Trophoblast cell (in vitro differentiated cells and primary cell): ENCODE measurements around the gene FBN1.
A peak's percentile ranks its signal among the peaks of the same experiment; 100 is the strongest.

Experiments
- DNase-seq, 2 donors: peaks; one replicate each; pipeline ENCODE4 v3.0.0-alpha.2; 2016
- H2AFZ ChIP-seq: 2 replicates; pipeline ENCODE4 v1.6.1; 2013; ENCODE audit warnings: low read length, moderate library complexity, mild to moderate bottlenecking; ENCODE audit not compliant: insufficient read depth, poor library complexity
- H2AK5ac ChIP-seq: 2 replicates; pipeline ENCODE4 v1.6.1; 2013; ENCODE audit warnings: mild to moderate bottlenecking, low read length
- H2BK120ac ChIP-seq: 2 replicates; pipeline ENCODE4 v1.6.1; 2013; ENCODE audit warnings: low read length, mild to moderate bottlenecking, moderate library complexity; ENCODE audit not compliant: insufficient read depth, poor library complexity
- H2BK12ac ChIP-seq: 2 replicates; pipeline ENCODE4 v1.6.1; 2013; ENCODE audit warnings: mild to moderate bottlenecking, low read length, moderate library complexity
- H2BK5ac ChIP-seq: 2 replicates; pipeline ENCODE4 v1.6.1; 2013; ENCODE audit warnings: low read length, low read depth, moderate library complexity, mild to moderate bottlenecking; ENCODE audit not compliant: poor library complexity
- H3K14ac ChIP-seq: 2 replicates; pipeline ENCODE4 v1.6.1; 2013; ENCODE audit warnings: mild to moderate bottlenecking, low read length
- H3K18ac ChIP-seq: 2 replicates; pipeline ENCODE4 v1.6.1; 2013; ENCODE audit warnings: mild to moderate bottlenecking, low read length
- H3K23ac ChIP-seq: 2 replicates; pipeline ENCODE4 v1.6.1; 2013; ENCODE audit warnings: low read length
- H3K27ac ChIP-seq: 2 replicates; pipeline ENCODE4 v1.5.1; 2013; ENCODE audit warnings: low read depth, mild to moderate bottlenecking, inconsistent platforms, low read length, moderate library complexity
- H3K27me3 ChIP-seq: 2 replicates; pipeline ENCODE4 v1.6.1; 2013; ENCODE audit warnings: inconsistent platforms, mild to moderate bottlenecking, low read length, moderate library complexity; ENCODE audit not compliant: insufficient read depth
- H3K36me3 ChIP-seq, 2 experiments: 1 replicate in 1 of 2; 2 replicates in 1 of 2; pipeline ENCODE4 v1.6.1; 2013; ENCODE audit warnings: low read length in 2 of 2, mild to moderate bottlenecking in 2 of 2, moderate library complexity in 1 of 2; ENCODE audit not compliant: insufficient read depth in 2 of 2, control insufficient read depth in 1 of 2
- H3K4ac ChIP-seq: 2 replicates; pipeline ENCODE4 v1.6.1; 2013; ENCODE audit warnings: low read depth, mild to moderate bottlenecking, low read length, moderate library complexity
- H3K4me1 ChIP-seq, 2 experiments: 1 replicate in 1 of 2; 2 replicates in 1 of 2; pipeline ENCODE4 v1.6.1; 2013; ENCODE audit warnings: low read length in 2 of 2, mild to moderate bottlenecking in 2 of 2, moderate library complexity in 1 of 2; ENCODE audit not compliant: insufficient read depth in 2 of 2, control insufficient read depth in 1 of 2
- H3K4me2 ChIP-seq: 2 replicates; pipeline ENCODE4 v1.6.1; 2013; ENCODE audit warnings: inconsistent platforms, mild to moderate bottlenecking, low read length, moderate library complexity
- H3K4me3 ChIP-seq: 2 replicates; pipeline ENCODE4 v1.5.1; 2013; ENCODE audit warnings: mild to moderate bottlenecking, low read depth, low read length, inconsistent platforms
- H3K79me1 ChIP-seq: one replicate; pipeline ENCODE4 v1.6.1; 2013; ENCODE audit warnings: low read length
- H3K79me2 ChIP-seq: 2 replicates; pipeline ENCODE4 v1.6.1; 2013; ENCODE audit warnings: low read length, mild to moderate bottlenecking; ENCODE audit not compliant: control insufficient read depth, insufficient read depth, poor library complexity
- H3K9ac ChIP-seq: 2 replicates; pipeline ENCODE4 v1.6.1; 2013; ENCODE audit warnings: mild to moderate bottlenecking, low read length
- H3K9me3 ChIP-seq: 2 replicates; pipeline ENCODE4 v1.6.1; 2013; ENCODE audit warnings: low read depth, mild to moderate bottlenecking, control low read depth, inconsistent platforms, low read length; ENCODE audit not compliant: insufficient read depth
- H4K12ac ChIP-seq: 2 replicates; pipeline ENCODE4 v1.6.1; 2013; ENCODE audit warnings: low read depth, mild to moderate bottlenecking, low read length, moderate library complexity
- H4K8ac ChIP-seq: 2 replicates; pipeline ENCODE4 v1.6.1; 2013; ENCODE audit warnings: low read depth, mild to moderate bottlenecking, low read length, moderate library complexity
- H4K91ac ChIP-seq: one replicate; pipeline ENCODE4 v1.6.1; 2013; ENCODE audit warnings: low read depth, mild to moderate bottlenecking, low read length, moderate library complexity
- WGBS: extraction: QIAGEN DNeasy Blood & Tissue Kit; methylation state at CpG from one replicate; pipeline ENCODE4 v1.1.7; 2013; ENCODE audit warnings: missing lambda C conversion rate; ENCODE audit not compliant: insufficient read length, insufficient coverage; ENCODE audit errors: extremely low coverage; 5-methylcytosine and 5-hydroxymethylcytosine counted together

Gene FBN1

DNA sequence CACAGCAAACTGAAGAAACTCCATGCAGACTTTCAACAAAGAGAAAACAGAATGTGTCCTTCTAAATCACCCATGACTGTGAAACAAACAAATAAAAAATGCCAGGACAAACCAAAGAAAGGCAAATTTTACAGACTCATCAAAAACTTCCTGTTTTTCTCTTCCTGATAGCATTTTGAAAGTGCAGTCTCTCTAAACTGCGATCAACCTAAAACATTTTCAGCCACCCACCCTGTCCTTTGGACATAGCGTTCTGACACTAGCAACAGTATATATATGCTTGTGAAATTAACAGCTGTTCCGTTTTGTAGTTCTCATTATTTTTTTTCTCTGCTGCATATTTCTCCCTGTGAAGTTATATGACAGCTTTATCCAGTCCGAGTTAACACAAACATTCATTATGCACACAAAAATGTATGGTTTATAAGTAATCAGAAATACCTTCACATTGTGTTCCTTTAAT lies 151.7 kb downstream of the FBN1 start:
- Histone ChIP-seq H2AK5ac (no peak overlapping the region), H3K36me3 (no peaks in the 10 kb centered on the region), H3K14ac (no peak overlapping the region), H3K9ac (no peak overlapping the region), H4K8ac (no peak overlapping the region), H4K12ac (no peak overlapping the region), H3K4ac (no peak overlapping the region), H3K79me2 (no peaks in the 10 kb centered on the region), H2AFZ (no peak overlapping the region), H3K9me3 (no peaks in the 10 kb centered on the region), H3K27me3 (no peaks in the 10 kb centered on the region), H3K4me1 (no peaks in the 10 kb centered on the region), H2BK12ac (no peak overlapping the region), H3K27ac (peak overlapping the region; percentile 37), H3K4me3 (no peak overlapping the region), H3K4me2 (no peak overlapping the region), H4K91ac (no peak overlapping the region), H3K79me1 (no peaks in the 10 kb centered on the region), H3K23ac (no peak overlapping the region), H2BK120ac (no peak overlapping the region), H2BK5ac (no peak overlapping the region), H3K18ac (no peak overlapping the region)
- no peak for DNase-seq
- WGBS, result no CpG with 5 or more reads among the region's 4 CpGs

DNA sequence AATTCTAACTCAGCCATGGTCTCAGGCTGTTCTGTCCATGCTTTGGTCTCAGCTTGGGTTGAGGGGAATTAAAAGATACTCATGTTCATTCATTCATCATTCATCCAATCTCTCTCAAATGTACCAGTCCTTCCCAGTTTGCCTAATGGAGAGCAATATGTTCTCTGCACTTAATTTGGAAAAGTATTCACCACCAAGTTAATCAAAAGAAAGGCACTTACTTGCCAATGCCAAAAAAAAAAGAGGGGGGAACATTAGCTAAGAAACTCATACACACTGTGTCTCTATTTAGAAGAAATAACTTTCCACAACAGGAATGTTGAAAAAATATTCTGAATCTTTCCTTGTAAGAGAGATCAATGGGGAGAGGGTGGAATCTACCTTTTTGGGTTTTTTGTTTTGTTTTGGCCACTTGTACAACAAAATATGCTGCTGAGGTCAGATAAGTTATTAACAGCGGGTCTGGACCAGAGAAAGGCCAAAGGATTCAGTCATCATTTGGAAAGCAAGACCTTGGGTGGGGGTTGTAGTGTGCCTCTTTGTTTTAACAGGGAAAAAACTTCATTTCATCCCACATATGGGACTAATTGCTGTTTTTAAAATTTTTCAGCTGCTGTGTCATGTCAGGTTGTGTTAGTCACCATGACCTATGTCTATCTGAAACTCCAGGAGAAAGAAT lies 152.3 kb downstream of the FBN1 start:
- no peak overlapping the region for H3K4me2 ChIP-seq
- H4K8ac ChIP-seq, result no peak overlapping the region
- H3K4ac ChIP-seq, result no peak overlapping the region
- H2BK5ac ChIP-seq, result no peak overlapping the region
- peak overlapping the region; percentile 76 for H2BK120ac ChIP-seq
- H3K79me1 ChIP-seq, result no peaks in the 10 kb centered on the region
- H4K12ac ChIP-seq, result no peak overlapping the region
- no peaks in the 10 kb centered on the region for H3K9me3 ChIP-seq
- no peak overlapping the region for H2AFZ ChIP-seq
- H3K79me2 ChIP-seq, result no peaks in the 10 kb centered on the region
- DNase-seq, result peak; percentile 27 to 71
- H3K27ac ChIP-seq, result peak overlapping the region; percentile 58
- H2BK12ac ChIP-seq, result no peak overlapping the region
- no peaks in the 10 kb centered on the region for H3K4me1 ChIP-seq
- no peak overlapping the region for H3K18ac ChIP-seq
- H3K9ac ChIP-seq, result no peak overlapping the region
- H2AK5ac ChIP-seq, result no peak overlapping the region
- H3K36me3 ChIP-seq, result no peaks in the 10 kb centered on the region
- no peak overlapping the region for H3K23ac ChIP-seq
- H3K14ac ChIP-seq, result no peak overlapping the region
- no peak overlapping the region for H4K91ac ChIP-seq
- whole genome bisulfite sequencing, result no CpG with 5 or more reads among the region's 1 CpG
- no peak overlapping the region for H3K4me3 ChIP-seq
- H3K27me3 ChIP-seq, result no peaks in the 10 kb centered on the region

DNA sequence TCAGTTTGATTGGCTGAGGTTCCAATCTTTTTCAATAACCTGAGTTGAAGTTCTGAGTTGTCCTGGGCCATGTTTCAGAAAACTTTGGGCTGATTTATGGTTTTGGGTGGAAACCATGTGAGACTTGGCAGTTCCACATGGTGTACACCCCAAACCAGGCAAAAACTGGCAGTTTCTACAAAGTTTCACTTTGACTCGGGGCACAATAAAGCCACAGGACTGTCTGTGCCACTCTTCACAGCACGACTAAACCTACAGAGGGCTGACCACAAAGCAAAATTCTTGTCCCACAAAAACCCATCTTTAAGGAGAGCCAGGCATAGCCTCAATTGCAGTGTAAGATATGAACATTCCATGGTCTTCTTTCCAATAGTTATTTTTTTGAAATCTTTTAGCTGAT lies 159.3 kb downstream of the FBN1 start:
- no peaks in the 10 kb centered on the region for H3K79me2 ChIP-seq
- no peak for DNase-seq
- no peak overlapping the region for H3K27ac ChIP-seq
- no CpG with 5 or more reads among the region's 2 CpGs for WGBS
- H4K12ac ChIP-seq, result no peak overlapping the region
- no peak overlapping the region for H3K4me3 ChIP-seq
- no peak overlapping the region for H2BK120ac ChIP-seq
- no peak overlapping the region for H3K9ac ChIP-seq
- no peaks in the 10 kb centered on the region for H3K36me3 ChIP-seq
- no peaks in the 10 kb centered on the region for H3K4me1 ChIP-seq
- H2BK12ac ChIP-seq, result no peak overlapping the region
- no peak overlapping the region for H3K4ac ChIP-seq
- H3K14ac ChIP-seq, result no peak overlapping the region
- no peaks in the 10 kb centered on the region for H3K27me3 ChIP-seq
- H3K79me1 ChIP-seq, result no peaks in the 10 kb centered on the region
- H3K18ac ChIP-seq, result no peak overlapping the region
- no peak overlapping the region for H3K4me2 ChIP-seq
- no peak overlapping the region for H4K91ac ChIP-seq
- no peak overlapping the region for H2AK5ac ChIP-seq
- H4K8ac ChIP-seq, result no peak overlapping the region
- H2AFZ ChIP-seq, result no peak overlapping the region
- no peak overlapping the region for H2BK5ac ChIP-seq
- H3K9me3 ChIP-seq, result no peaks in the 10 kb centered on the region
- H3K23ac ChIP-seq, result no peak overlapping the region

DNA sequence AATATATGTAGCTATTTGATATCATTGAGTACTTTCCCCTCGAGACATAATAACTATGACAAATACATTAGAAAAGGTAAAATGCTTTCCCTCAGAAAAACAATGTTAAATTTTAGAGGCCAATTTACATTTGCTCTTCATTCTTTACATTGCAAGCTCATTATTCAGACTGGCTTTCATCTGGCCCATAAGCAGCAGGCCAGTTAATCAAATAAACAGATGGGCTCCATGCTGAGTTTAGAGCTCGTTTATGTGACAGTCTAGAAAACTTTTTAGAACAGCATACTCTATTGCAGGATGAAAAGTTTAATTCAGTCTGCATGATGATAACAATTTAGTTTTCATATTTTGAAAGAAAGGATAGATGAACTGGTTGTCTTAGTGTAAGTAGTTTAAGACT lies 163.7 kb downstream of the FBN1 start:
- H3K4ac ChIP-seq, result no peak overlapping the region
- no peaks in the 10 kb centered on the region for H3K9me3 ChIP-seq
- no peaks in the 10 kb centered on the region for H3K36me3 ChIP-seq
- WGBS, result no CpG with 5 or more reads among the region's 2 CpGs
- no peak overlapping the region for H2AFZ ChIP-seq
- H3K27me3 ChIP-seq, result no peaks in the 10 kb centered on the region
- no peak overlapping the region for H3K23ac ChIP-seq
- no peak overlapping the region for H4K12ac ChIP-seq
- H3K27ac ChIP-seq, result no peak overlapping the region
- H3K79me1 ChIP-seq, result no peaks in the 10 kb centered on the region
- no peak overlapping the region for H2BK120ac ChIP-seq
- no peak for DNase-seq
- H2BK12ac ChIP-seq, result no peak overlapping the region
- H3K9ac ChIP-seq, result no peak overlapping the region
- no peak overlapping the region for H2AK5ac ChIP-seq
- no peaks in the 10 kb centered on the region for H3K79me2 ChIP-seq
- H4K91ac ChIP-seq, result no peak overlapping the region
- no peak overlapping the region for H3K18ac ChIP-seq
- no peak overlapping the region for H3K4me3 ChIP-seq
- no peak overlapping the region for H4K8ac ChIP-seq
- H3K4me1 ChIP-seq, result no peaks in the 10 kb centered on the region
- H2BK5ac ChIP-seq, result no peak overlapping the region
- H3K14ac ChIP-seq, result no peak overlapping the region
- H3K4me2 ChIP-seq, result no peak overlapping the region
